AG09309 (cell line): ENCODE data around the gene NUFIP2.
"Not testable (repeated sequence)": the region's sequence is repeated elsewhere in the genome, so short reads cannot be mapped to it uniquely, and the experiment has no call there.

Experiments
- DNase-seq: peaks from one replicate; pipeline ENCODE4 v3.0.0-alpha.2; 2010; ENCODE audit warnings: low read depth
- H3K4me3 ChIP-seq: 2 replicates; pipeline ENCODE4 v1.5.1; 2011; ENCODE audit warnings: mild to moderate bottlenecking, low read depth, low read length, moderate library complexity; ENCODE audit not compliant: control insufficient read depth
- TF ChIP-seq, protein P1 (sequence below): IDR thresholded peaks from 2 replicates; pipeline ENCODE4 v1.5.1; 2011; ENCODE audit warnings: mild to moderate bottlenecking, low read depth, low read length, inconsistent platforms; ENCODE audit not compliant: insufficient read depth, control insufficient read depth; ENCODE audit errors: missing control alignments

Gene NUFIP2, protein sequence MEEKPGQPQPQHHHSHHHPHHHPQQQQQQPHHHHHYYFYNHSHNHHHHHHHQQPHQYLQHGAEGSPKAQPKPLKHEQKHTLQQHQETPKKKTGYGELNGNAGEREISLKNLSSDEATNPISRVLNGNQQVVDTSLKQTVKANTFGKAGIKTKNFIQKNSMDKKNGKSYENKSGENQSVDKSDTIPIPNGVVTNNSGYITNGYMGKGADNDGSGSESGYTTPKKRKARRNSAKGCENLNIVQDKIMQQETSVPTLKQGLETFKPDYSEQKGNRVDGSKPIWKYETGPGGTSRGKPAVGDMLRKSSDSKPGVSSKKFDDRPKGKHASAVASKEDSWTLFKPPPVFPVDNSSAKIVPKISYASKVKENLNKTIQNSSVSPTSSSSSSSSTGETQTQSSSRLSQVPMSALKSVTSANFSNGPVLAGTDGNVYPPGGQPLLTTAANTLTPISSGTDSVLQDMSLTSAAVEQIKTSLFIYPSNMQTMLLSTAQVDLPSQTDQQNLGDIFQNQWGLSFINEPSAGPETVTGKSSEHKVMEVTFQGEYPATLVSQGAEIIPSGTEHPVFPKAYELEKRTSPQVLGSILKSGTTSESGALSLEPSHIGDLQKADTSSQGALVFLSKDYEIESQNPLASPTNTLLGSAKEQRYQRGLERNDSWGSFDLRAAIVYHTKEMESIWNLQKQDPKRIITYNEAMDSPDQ

DNA sequence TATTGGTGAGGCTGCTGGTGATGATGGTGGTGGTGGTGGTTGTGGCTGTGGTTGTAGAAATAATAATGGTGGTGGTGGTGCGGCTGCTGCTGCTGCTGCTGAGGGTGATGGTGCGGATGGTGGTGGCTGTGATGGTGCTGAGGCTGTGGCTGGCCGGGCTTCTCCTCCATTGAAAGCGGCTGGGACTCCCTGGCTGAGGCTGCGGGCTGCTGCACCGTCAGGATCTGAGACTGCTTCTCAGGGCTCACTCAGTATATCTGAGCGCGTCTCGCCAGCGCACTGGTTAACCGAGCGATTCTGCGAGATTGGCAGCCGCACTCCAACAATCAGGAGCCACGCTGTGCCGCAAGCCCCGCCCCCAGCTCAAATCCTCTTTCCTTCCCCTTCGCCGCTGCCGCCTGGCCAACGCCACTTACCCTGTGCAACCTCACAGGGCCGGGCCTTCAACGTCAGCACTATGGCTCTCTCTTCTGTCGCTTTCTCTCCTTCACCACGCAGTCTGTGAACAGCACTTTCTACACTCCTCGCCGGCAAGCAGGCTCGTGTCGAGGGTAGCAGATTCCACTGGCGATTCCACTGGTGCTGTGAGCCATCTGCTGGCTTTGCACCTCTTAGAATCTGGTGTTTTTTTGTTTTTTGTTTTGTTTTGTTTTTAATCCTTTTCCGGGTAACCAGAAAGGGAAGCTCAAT lies at the start of gene NUFIP2:
TSS of gene NUFIP2 (minus strand) at position 259 of the 690 bp plus-strand sequence. CDS start at position 170, 89 bp downstream.
- TF ChIP-seq, protein P1, sequence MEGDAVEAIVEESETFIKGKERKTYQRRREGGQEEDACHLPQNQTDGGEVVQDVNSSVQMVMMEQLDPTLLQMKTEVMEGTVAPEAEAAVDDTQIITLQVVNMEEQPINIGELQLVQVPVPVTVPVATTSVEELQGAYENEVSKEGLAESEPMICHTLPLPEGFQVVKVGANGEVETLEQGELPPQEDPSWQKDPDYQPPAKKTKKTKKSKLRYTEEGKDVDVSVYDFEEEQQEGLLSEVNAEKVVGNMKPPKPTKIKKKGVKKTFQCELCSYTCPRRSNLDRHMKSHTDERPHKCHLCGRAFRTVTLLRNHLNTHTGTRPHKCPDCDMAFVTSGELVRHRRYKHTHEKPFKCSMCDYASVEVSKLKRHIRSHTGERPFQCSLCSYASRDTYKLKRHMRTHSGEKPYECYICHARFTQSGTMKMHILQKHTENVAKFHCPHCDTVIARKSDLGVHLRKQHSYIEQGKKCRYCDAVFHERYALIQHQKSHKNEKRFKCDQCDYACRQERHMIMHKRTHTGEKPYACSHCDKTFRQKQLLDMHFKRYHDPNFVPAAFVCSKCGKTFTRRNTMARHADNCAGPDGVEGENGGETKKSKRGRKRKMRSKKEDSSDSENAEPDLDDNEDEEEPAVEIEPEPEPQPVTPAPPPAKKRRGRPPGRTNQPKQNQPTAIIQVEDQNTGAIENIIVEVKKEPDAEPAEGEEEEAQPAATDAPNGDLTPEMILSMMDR, result no peak
- H3K4me3 ChIP-seq, result peak within 1 kb of the TSS; percentile 92
- DNase-seq, result peak; percentile 93

DNA sequence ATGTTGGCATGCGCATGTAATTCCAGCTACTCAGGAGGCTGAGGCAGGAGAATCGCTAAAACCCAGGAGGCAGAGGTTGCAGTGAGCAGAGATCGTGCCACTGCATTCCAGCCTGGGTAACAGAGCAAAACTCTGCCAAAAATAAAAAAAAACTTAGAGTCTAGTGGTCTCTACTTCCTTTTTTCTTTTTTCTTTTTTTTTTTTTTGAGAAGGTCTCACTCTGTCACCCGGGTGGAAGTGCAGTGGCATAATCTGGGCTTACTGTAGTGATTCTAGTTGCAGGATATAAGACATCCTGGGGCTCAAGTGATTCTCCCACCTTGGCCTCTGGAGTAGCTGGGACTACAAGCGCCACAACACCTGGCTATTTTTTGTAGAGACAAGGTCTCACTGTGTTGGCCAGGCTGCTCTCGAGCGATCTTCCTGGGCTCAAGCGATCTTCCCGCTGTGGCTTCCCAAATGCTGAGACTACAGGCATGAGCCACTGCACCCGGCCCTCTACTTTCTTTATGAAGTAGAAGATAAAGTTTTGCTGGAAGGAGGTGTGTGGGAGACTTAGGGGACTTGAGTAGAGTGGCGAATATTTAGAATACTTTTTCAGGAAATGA lies 48.3 kb upstream of the NUFIP2 start:
- no peak for DNase-seq
- H3K4me3 ChIP-seq, result no peak overlapping the region
- TF ChIP-seq, protein P1, result no peak

DNA sequence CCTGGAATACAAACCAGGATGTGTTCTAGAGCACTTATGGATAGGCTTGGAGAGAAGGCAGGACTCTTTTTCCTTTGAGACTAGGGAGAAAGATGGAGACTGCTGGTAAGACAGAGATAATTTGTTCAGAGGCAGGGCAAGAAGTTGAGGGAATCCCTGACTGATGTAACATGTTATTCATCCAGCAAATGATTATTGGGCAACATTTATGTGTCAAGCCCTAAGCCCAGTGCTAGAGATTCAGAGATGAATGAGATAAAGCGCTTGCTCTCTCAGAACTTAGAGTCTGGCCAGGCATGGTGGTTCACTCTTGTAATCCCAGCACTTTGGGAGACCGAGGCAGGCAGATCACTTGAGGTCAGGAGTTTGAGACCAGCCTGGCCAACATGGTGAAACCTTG lies 47.8 kb upstream of the NUFIP2 start:
- TF ChIP-seq, protein P1, result no peak
- no peak overlapping the region for H3K4me3 ChIP-seq
- peak; percentile 28 for DNase-seq

DNA sequence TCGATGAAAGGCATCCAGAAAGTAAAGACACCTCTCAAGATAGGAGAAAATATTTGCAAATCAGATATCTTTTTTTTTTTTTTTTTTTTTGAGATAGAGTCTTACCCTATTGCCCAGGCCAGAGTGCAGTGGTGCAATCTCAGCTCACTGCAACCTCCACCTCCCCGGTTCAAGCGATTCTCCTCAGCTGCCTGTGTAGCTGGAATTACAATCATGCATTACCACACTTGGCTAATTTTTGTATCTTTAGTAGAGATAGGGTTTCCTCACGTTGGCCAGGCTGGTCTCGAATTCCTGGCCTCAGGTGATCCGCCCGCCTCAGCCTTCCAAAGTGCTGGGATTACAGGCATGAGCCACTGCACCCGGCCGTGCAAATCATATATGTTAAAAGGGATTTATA lies 45.1 kb upstream of the NUFIP2 start:
- H3K4me3 ChIP-seq, DNase-seq: not testable (repeated sequence)

DNA sequence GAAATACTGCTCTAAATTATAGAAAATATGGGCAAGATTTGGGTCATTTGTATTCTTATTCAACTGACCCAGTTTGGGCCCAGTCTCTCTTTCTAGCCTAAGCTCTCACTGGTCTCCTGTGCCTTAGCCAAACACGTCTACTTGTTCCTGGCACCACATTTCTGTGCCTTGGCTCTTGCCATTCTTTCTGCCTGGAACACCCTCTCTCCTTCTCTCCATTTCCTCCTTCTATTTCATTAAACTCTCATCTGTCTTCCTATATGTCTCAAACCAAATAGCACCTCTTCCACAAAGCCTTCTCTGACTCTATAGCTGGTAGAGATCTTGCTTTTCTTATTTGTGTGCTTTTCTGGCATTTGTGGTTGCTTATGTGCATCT lies 37.7 kb upstream of the NUFIP2 start:
- no peak for DNase-seq
- no peak overlapping the region for H3K4me3 ChIP-seq

DNA sequence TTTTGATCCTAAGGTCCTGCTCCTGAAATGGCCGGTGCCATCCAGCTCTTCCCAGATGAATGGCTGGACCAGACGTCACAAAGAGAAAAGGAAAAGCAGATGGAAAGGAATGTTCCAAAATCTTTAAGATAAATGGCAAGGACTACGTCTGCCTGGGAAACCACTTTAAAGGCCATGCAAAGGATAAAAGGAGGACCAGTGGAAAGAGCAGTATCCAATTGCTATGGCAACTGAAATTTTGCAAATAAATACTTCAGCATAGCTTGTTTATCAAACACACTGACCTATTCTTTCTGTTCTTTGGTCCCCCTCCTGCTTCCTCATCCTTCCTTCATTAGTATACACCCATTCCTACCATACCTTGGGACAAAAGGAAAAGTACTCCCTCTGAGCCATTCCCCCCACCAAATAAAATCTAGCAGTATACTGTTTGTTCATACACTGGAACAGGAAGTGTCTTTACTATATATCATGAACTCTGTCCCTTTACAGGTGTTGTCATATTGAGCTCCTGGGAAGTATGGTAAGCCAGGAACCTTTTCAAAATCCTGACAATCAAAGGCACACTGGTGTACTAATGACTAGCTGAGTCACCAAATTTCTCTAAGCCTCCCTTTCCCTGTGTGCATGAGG lies 37.2 kb upstream of the NUFIP2 start:
- no peak for DNase-seq
- TF ChIP-seq, protein P1, result no peak
- no peak overlapping the region for H3K4me3 ChIP-seq

More for the DNA sequence above, 37.7 kb upstream of the NUFIP2 start:
- TF ChIP-seq, protein P1, result no peak
